Lung (tissue), 12 donors: ENCODE data around the gene HOXA6. TPM values are rescaled to one million over a fixed set of nuclear protein-coding genes. Genes with fewer than 3 reads are reported as not detected.

Experiments
- ATAC-seq: fragments of 200-7000 bp; cut with Tn5 transposase; one replicate; pipeline ENCODE4 v1.9.1; 2020; ENCODE audit warnings: moderate number of reproducible peaks; ENCODE audit not compliant: insufficient read depth, low FRiP score
- DNase-seq, 3 donors: peaks; one replicate each; pipeline ENCODE4 v3.0.0-alpha.2; 2013 to 2017
- H3K27ac ChIP-seq, 2 donors: one replicate each; pipeline ENCODE4 v1.5.1; 2013; ENCODE audit warnings: mild to moderate bottlenecking in 2 of 2, moderate library complexity in 2 of 2, control low read depth in 1 of 2, inconsistent platforms in 1 of 2, low read depth in 1 of 2, low read length in 1 of 2
- H3K27me3 ChIP-seq, 3 donors: one replicate each; pipeline ENCODE4 v1.5.1; 2013; ENCODE audit warnings: low read length in 2 of 3; ENCODE audit not compliant: control insufficient read depth in 3 of 3, insufficient read depth in 3 of 3
- H3K36me3 ChIP-seq, 4 donors: one replicate each; pipeline ENCODE4 v1.5.1; 2013; ENCODE audit warnings: low read length in 4 of 4, mild to moderate bottlenecking in 1 of 4, moderate library complexity in 1 of 4; ENCODE audit not compliant: control insufficient read depth in 4 of 4, insufficient read depth in 4 of 4
- H3K4me1 ChIP-seq, 5 donors: one replicate each; pipeline ENCODE4 v1.5.1; 2013; ENCODE audit warnings: low read length in 5 of 5, mild to moderate bottlenecking in 2 of 5, moderate library complexity in 1 of 5; ENCODE audit not compliant: control insufficient read depth in 5 of 5, insufficient read depth in 5 of 5
- H3K4me3 ChIP-seq: one replicate; pipeline ENCODE4 v1.5.1; 2013; ENCODE audit warnings: mild to moderate bottlenecking, control low read depth, moderate library complexity
- H3K9ac ChIP-seq, 2 donors: one replicate each; pipeline ENCODE4 v1.5.1; 2013; ENCODE audit warnings: low read length in 2 of 2, control low read depth in 1 of 2; ENCODE audit not compliant: insufficient read depth in 1 of 2
- H3K9me3 ChIP-seq, 4 donors: one replicate each; pipeline ENCODE4 v1.5.1; 2013; ENCODE audit warnings: low read length in 3 of 4, mild to moderate bottlenecking in 1 of 4, moderate library complexity in 1 of 4; ENCODE audit not compliant: control insufficient read depth in 4 of 4, insufficient read depth in 3 of 4
- CTCF ChIP-seq: IDR thresholded peaks from 2 replicates; pipeline ENCODE4 v1.5.1; 2012; ENCODE audit warnings: mild to moderate bottlenecking; ENCODE audit errors: control extremely low read depth, extremely low read depth
- WGBS, 2 donors: extraction: QIAGEN DNeasy Blood & Tissue Kit; methylation state at CpG; one replicate each; pipeline ENCODE4 v1.1.7; 2013; 5-methylcytosine and 5-hydroxymethylcytosine counted together
- polyA plus RNA-seq, 2 donors: library from polyadenylated mRNA; stranded (reverse); fragments of 200-250 nt; gene quantifications; one replicate each; pipeline ENCODE4 v1.2.1, GENCODE V29; 2013
- total RNA-seq, 2 donors: library from RNA; depleted of rRNA in 1 of 2; stranded (reverse); fragments of >200 nt in 1 of 2; gene quantifications; one replicate each; pipeline ENCODE4 v1.2.1, GENCODE V29; 2014 to 2021
- donor health status: control.
- donor health status: control.
- donor health status: Bipolar disorder and iron deficiency.
- donor health status: healthy.
- donor health status: DM: yes; HTN: yes; CAD: no.

Gene HOXA6
- total and polyA plus RNA-seq, 4 donors: 0.49 to 7.7 (median 2.8) TPM

GRCh38 chr7:27160546-27161213 is 13.1 kb upstream of the HOXA6 start:
- Histone ChIP-seq H3K27me3 (peaks cover 3 to 92% (median 71%) of the 10 kb centered on the region in 3 donors), H3K9me3 (no peaks in the 10 kb centered on the region), H3K4me1 (peaks cover 0 to 19% (median 4%) of the 10 kb centered on the region in 5 donors), H3K36me3 (no peaks in the 10 kb centered on the region), H3K9ac (peak overlapping the region in 1 of 2 donors; percentile 55), H3K27ac (peak overlapping the region in 1 of 2 donors; percentile 51), H3K4me3 (peak overlapping the region; percentile 21)
- peak; percentile 99 for TF ChIP-seq CTCF
- DNase-seq (peak; percentile 92 to 95 (median 93)), ATAC-seq (peak; percentile 92)
- WGBS, 2 donors: 1 to 3% methylated on average over 54 of the region's 54 CpGs

- Histone ChIP-seq H3K36me3 (no peaks in the 10 kb centered on the region), H3K4me3 (no peak overlapping the region), H3K9me3 (no peaks in the 10 kb centered on the region), H3K27ac (peak overlapping the region in 1 of 2 donors; percentile 51), H3K9ac (no peak overlapping the region), H3K27me3 (peaks cover under 1 to 92% (median 70%) of the 10 kb centered on the region in 3 donors), H3K4me1 (peaks cover 0 to 19% (median 3%) of the 10 kb centered on the region in 5 donors)
- ATAC-seq (no peak), DNase-seq (peak in 1 of 3 donors; percentile 25)
- no peak for TF ChIP-seq CTCF
- 26 to 44% methylated on average over 23 of the region's 23 CpGs for WGBS, 2 donors
These were observed 12.6 kb upstream of the HOXA6 start for GRCh38 chr7:27160145-27160545.

GRCh38 chr7:27159266-27160144 is 11.9 kb upstream of the HOXA6 start:
- H3K4me3 ChIP-seq: no peak overlapping the region
- TF ChIP-seq CTCF: no peak
- no peaks in the 10 kb centered on the region for H3K9me3 ChIP-seq
- peaks cover 0 to 92% (median 69%) of the 10 kb centered on the region in 3 donors for H3K27me3 ChIP-seq
- WGBS, 2 donors: 38 to 60% methylated on average over 27 of the region's 27 CpGs
- ATAC-seq: no peak
- no peak overlapping the region for H3K9ac ChIP-seq
- H3K27ac ChIP-seq: no peak overlapping the region
- peaks cover 0 to 19% (median 3%) of the 10 kb centered on the region in 5 donors for H3K4me1 ChIP-seq
- no peak for DNase-seq
- no peaks in the 10 kb centered on the region for H3K36me3 ChIP-seq
